ENCODE measurements around the gene EVA1C. TPM values are rescaled to one million over a fixed set of nuclear protein-coding genes. Genes with fewer than 3 reads are reported as not detected.
A peak's percentile ranks its signal among the peaks of the same experiment; 100 is the strongest.
"Not testable (repeated sequence)": the region's sequence is repeated elsewhere in the genome, so short reads cannot be mapped to it uniquely, and the experiment has no call there.

EVA1C gene
- total RNA-seq, 2 donors from 2014 or later, result 25.5 to 45.9 TPM

DNA sequence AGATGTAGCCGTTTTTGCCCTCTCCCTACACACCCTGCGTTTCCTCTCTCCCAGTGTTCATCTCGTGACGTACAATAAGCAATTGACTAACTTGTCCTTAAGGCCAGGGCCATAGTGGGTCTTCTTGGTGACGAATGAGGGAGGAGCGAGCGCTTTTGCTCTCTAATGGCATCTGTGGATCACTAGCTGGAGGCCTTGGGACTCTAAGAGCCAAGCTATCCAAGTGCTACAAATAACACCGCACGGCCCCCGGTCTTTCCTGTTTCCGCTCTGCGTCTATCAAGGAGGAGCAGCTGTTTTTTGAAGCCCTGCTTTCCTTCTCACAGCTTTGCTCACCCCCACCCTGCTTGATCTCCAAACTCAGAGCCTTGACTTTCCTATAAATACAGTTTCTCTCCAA, 25.2 kb downstream of the EVA1C start:
- Histone ChIP-seq H3K27ac (no peak overlapping the region), H3K36me3 (no peaks in the 10 kb centered on the region), H3K9me3 (no peaks in the 10 kb centered on the region), H3K4me3 (no peak overlapping the region), H3K4me1 (peaks cover 0 to 8% of the 10 kb centered on the region in 2 donors), H3K27me3 (no peaks in the 10 kb centered on the region)
- DNase-seq (ENCODE audit: low spot score), result peak; percentile 67
- TF ChIP-seq, protein P1, sequence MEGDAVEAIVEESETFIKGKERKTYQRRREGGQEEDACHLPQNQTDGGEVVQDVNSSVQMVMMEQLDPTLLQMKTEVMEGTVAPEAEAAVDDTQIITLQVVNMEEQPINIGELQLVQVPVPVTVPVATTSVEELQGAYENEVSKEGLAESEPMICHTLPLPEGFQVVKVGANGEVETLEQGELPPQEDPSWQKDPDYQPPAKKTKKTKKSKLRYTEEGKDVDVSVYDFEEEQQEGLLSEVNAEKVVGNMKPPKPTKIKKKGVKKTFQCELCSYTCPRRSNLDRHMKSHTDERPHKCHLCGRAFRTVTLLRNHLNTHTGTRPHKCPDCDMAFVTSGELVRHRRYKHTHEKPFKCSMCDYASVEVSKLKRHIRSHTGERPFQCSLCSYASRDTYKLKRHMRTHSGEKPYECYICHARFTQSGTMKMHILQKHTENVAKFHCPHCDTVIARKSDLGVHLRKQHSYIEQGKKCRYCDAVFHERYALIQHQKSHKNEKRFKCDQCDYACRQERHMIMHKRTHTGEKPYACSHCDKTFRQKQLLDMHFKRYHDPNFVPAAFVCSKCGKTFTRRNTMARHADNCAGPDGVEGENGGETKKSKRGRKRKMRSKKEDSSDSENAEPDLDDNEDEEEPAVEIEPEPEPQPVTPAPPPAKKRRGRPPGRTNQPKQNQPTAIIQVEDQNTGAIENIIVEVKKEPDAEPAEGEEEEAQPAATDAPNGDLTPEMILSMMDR (IDR thresholded peaks at IDR 0.05), result no peak

DNA sequence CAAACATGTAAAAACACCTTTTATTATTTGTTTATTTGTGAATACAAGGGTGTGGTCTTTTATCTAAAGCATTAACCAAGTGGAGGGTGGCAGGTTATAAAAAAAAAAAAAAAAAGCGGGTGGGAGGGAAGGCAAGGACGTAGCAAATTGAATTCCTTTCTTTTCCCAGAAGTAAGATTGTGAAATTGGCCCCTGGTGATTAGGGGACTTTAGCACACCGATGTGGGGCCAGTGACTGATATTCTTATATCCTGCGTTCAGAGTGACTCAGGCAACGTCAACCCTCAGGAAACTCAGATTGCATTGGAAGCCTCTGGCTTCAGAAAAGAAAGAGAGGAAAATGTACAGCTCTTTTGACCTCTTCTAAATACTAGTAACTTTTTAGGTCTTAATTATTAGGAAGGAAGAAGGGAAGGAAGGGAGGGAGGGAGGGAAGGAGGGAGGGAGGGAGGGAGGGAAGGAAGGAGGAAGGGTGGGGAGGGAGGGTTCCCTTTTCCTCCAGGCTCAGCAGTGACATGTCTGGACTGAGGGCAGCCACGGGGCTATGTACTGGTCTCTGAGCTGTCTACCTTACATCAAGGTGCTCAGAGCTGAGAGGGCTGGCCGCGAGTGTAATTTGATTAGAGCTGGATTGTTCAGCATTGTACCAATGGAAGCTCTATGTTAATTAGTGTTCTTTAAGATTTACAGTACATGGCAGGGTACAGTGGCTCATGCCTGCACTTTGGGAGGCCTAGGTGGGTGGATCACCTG, 30.2 kb downstream of the EVA1C start:
- peaks cover 0 to 8% of the 10 kb centered on the region in 2 donors for H3K9me3 ChIP-seq
- H3K36me3 ChIP-seq, result peaks cover 4% of the 10 kb centered on the region
- no peak overlapping the region for H3K27ac ChIP-seq
- peaks cover 0 to 8% of the 10 kb centered on the region in 2 donors for H3K4me1 ChIP-seq
- H3K27me3 ChIP-seq, result no peaks in the 10 kb centered on the region
- no peak overlapping the region for H3K4me3 ChIP-seq
- no peak for DNase-seq (ENCODE audit: low spot score)
- TF ChIP-seq, protein P1 (IDR thresholded peaks at IDR 0.05), result no peak

GRCh38 chr21:32445101-32445500, 32.6 kb downstream of the EVA1C start:
- TF ChIP-seq, protein P1 (IDR thresholded peaks at IDR 0.05), result no peak
- Histone ChIP-seq H3K9me3 (peaks cover 0 to 8% of the 10 kb centered on the region in 2 donors), H3K4me1 (peaks cover 0 to 14% of the 10 kb centered on the region in 2 donors), H3K27ac (no peak overlapping the region), H3K27me3 (no peaks in the 10 kb centered on the region), H3K36me3 (peaks cover 4% of the 10 kb centered on the region), H3K4me3 (no peak overlapping the region)
- DNase-seq (ENCODE audit: low spot score), result no peak

- H3K4me3 ChIP-seq; DNase-seq (ENCODE audit: low spot score); H3K27ac ChIP-seq; H3K36me3 ChIP-seq; H3K9me3 ChIP-seq; H3K27me3 ChIP-seq: not testable (repeated sequence)
- peaks cover 0 to 27% of the 10 kb centered on the region in 2 donors for H3K4me1 ChIP-seq
Measured at GRCh38 chr21:32446440-32446839, 33.9 kb downstream of the EVA1C start.

DNA sequence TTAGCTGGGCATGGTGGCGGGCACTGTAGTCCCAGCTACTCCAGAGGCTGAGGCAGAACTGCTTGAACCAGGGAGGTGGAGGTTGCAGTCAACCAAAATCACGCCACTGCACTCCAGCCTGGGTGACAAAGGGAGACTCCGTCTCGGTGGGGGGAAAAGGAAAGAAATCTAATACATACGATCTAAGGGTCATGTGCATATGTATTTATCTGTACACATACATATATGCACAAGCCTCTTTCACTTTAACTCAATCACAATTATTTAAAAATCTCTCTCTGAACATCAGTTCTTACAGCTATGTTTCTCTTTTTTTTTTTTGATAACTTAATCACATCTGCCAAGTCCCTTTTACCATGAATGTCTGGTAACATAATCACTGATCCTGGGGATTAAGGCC, 34.7 kb downstream of the EVA1C start:
- Histone ChIP-seq H3K4me3 (no peak overlapping the region), H3K36me3 (peaks cover 4% of the 10 kb centered on the region), H3K27ac (no peak overlapping the region), H3K4me1 (peaks cover 0 to 32% of the 10 kb centered on the region in 2 donors), H3K27me3 (no peaks in the 10 kb centered on the region), H3K9me3 (peaks cover 0 to 8% of the 10 kb centered on the region in 2 donors)
- DNase-seq (ENCODE audit: low spot score), result no peak
- TF ChIP-seq, protein P1 (IDR thresholded peaks at IDR 0.05), result no peak

DNA sequence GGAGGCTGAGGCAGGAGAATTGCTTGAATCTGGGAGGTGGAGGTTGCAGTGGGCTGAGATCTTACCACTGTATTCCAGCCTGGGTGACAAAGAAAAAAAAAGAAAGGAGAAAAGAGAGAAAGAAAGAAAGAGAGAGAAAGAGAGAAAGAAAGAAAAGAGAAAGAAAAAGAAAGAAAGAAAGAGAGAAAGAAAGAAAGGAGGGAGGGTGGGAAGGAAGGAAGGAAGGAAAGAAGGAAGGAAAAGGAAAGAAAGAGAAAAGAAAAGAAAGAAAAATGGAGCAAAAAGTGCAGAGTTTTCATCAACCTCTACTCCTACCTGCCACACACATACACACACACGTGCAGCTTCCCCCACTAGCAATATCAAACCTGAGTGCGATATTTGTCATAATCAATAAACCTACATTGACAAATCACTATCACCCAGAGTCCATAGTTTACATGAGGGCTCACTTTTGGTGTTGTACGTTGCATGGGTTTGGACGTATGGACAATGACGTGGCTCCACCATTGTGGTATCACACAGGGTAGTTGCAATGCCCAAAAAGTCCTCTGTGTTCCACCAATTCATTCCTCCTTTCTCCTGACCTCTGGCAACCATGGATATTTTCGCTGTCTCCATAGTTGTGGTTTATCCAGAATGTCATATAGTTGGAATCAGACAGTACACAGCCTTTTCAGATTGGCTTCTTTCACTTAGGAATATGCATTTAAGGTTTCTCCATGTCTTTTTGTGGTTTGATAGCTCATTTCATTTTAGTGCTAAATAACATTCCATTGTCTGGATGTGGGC, 36.5 kb downstream of the EVA1C start:
- no peak overlapping the region for H3K27ac ChIP-seq
- H3K4me1 ChIP-seq, result peaks cover 0 to 32% of the 10 kb centered on the region in 2 donors
- no peaks in the 10 kb centered on the region for H3K27me3 ChIP-seq
- no peaks in the 10 kb centered on the region for H3K36me3 ChIP-seq
- TF ChIP-seq, protein P1 (IDR thresholded peaks at IDR 0.05), result no peak
- no peaks in the 10 kb centered on the region for H3K9me3 ChIP-seq
- no peak overlapping the region for H3K4me3 ChIP-seq
- no peak for DNase-seq (ENCODE audit: low spot score)

DNA sequence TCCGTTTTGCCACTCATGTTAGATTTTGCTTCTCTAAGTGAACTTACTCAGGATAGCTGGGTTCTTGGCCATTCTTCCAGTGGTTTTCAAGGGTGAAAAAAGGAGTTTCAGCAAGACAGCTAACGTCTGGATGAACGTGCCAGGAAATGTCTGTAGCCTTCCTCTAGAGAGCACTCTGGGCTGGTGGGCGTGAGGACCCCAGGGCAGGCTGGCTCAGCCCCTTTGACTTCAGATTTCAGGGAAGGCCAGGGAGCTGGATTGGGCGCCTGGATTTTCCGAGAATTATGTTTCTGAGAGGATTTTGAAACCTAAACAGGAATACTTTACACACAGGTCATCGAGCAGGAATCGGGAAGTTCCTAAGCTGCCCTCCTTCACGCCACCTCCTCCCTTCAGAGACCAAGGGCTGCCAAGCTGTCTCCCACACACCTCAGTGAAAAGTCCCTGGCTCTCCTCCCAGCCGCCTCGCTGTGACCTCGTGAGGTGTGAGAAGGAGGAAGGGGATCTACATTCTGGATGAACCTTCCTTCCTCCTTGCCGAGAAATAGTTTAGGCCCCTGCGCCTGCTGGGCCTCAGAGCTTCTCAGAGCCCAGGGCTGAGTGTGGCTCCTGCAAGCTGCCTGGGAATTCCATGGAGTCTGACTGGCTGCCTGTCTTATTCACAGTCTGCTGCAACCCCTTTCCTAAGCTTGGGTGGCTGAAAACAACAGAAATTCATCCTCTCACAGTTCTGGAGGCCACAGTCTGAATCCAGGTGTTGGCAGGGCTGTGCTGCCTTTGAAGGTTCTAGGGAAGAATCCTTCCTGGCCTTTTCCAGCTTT, 38.6 kb downstream of the EVA1C start:
- Histone ChIP-seq H3K27ac (peak overlapping the region; percentile 77 to 85), H3K36me3 (peaks cover 12% of the 10 kb centered on the region), H3K4me1 (peaks cover 0 to 36% of the 10 kb centered on the region in 2 donors)
- not testable (repeated sequence) for H3K9me3 ChIP-seq, H3K4me3 ChIP-seq, H3K27me3 ChIP-seq
- peak; percentile 79 for DNase-seq (ENCODE audit: low spot score)

- H3K4me3 ChIP-seq; DNase-seq (ENCODE audit: low spot score); H3K9me3 ChIP-seq; H3K27me3 ChIP-seq: not testable (repeated sequence)
- H3K4me1 ChIP-seq, result peaks cover 0 to 39% of the 10 kb centered on the region in 2 donors
- H3K36me3 ChIP-seq, result peaks cover 12% of the 10 kb centered on the region
- H3K27ac ChIP-seq, result peak overlapping the region; percentile 77 to 85
Measured at GRCh38 chr21:32452191-32452590, 39.7 kb downstream of the EVA1C start.

Measured in right atrium auricular region (tissue), 2 donors.